ENCODE measurements around the gene LONRF3. TPM values are rescaled to one million over a fixed set of nuclear protein-coding genes. Genes with fewer than 3 reads are reported as not detected.
"Not testable (repeated sequence)": the region's sequence is repeated elsewhere in the genome, so short reads cannot be mapped to it uniquely, and the experiment has no call there.

LONRF3 gene
- total and polyA plus RNA-seq, 2 donors (not counting 1 experiment from before 2014, with no cell fraction given), result 0.07 to 1.2 TPM

GRCh38 chrX:119027960-119028732 is 53.7 kb downstream of the LONRF3 start:
- H3K4me1 Mint-ChIP-seq; ATAC-seq (ENCODE audit: low read depth); H3K79me2 ChIP-seq (ENCODE audit: control insufficient read depth, insufficient read depth, low read length); DNase-seq; H3K4me3 Mint-ChIP-seq; H3K9ac ChIP-seq (ENCODE audit: low read length); H3K9me3 Mint-ChIP-seq (ENCODE audit: insufficient read depth); H3K36me3 ChIP-seq (replicated peaks in 1 of 2; ENCODE audit: control extremely low read depth in 1 of 2, control insufficient read depth in 1 of 2, extremely low read depth in 1 of 2, insufficient read depth in 2 of 2, low read length in 1 of 2); intact Hi-C loops (cut with micrococcal nuclease); H3K27me3 Mint-ChIP-seq; H3K4me2 ChIP-seq (replicated peaks; ENCODE audit: low read depth, low read length, poor library complexity, severe bottlenecking); H3K4me3 ChIP-seq (ENCODE audit: control extremely low read depth in 1 of 5, extremely low read depth in 1 of 5, insufficient read depth in 1 of 5, low read depth in 2 of 5, low read length in 4 of 5); H3K27me3 ChIP-seq (replicated peaks in 1 of 4; ENCODE audit: control extremely low read depth in 1 of 4, control insufficient read depth in 3 of 4, insufficient read depth in 4 of 4, low read length in 3 of 4); H3K27ac ChIP-seq (ENCODE audit: low read length in 2 of 2); H2AFZ ChIP-seq (ENCODE audit: insufficient read depth, low read depth, low read length, poor library complexity, severe bottlenecking); H3K4me1 ChIP-seq (ENCODE audit: control insufficient read depth in 2 of 2, insufficient read depth in 2 of 2, low read length in 2 of 2); POLR2A ChIA-PET; H3K27ac Mint-ChIP-seq; H4K20me1 ChIP-seq (ENCODE audit: control insufficient read depth, insufficient read depth, low read length, poor library complexity, severe bottlenecking); H3K9me3 ChIP-seq (ENCODE audit: control extremely low read depth in 1 of 3, control insufficient read depth in 2 of 3, insufficient read depth in 1 of 3, low read length in 2 of 3): not testable (repeated sequence)
- 94% methylated on average over 17 of the region's 28 CpGs for WGBS (ENCODE audit: insufficient coverage)
- CTCF ChIA-PET, result interaction anchor here (2.1 kb wide), 1 partner anchor 23 kb away, joined by 7 read pairs; no protein-coding TSS in a partner anchor

- DNase-seq (no peak), ATAC-seq (ENCODE audit: low read depth) (no peak)
- no peak overlapping the region for H3K4me2 ChIP-seq (replicated peaks; ENCODE audit: low read depth, low read length, poor library complexity, severe bottlenecking)
- no peaks in the 10 kb centered on the region for H3K27me3 ChIP-seq (replicated peaks in 1 of 4; ENCODE audit: control extremely low read depth in 1 of 4, control insufficient read depth in 3 of 4, insufficient read depth in 4 of 4, low read length in 3 of 4)
- H3K4me1 Mint-ChIP-seq, result no peaks in the 10 kb centered on the region
- no peaks in the 10 kb centered on the region for H4K20me1 ChIP-seq (ENCODE audit: control insufficient read depth, insufficient read depth, low read length, poor library complexity, severe bottlenecking)
- H2AFZ ChIP-seq (ENCODE audit: insufficient read depth, low read depth, low read length, poor library complexity, severe bottlenecking), result no peak overlapping the region
- H3K4me3 ChIP-seq (ENCODE audit: control extremely low read depth in 1 of 5, extremely low read depth in 1 of 5, insufficient read depth in 1 of 5, low read depth in 2 of 5, low read length in 4 of 5), result no peak overlapping the region
- H3K4me3 Mint-ChIP-seq, result no peak overlapping the region
- WGBS (ENCODE audit: insufficient coverage), result no CpG with 5 or more reads among the region's 1 CpG
- no peaks in the 10 kb centered on the region for H3K4me1 ChIP-seq (ENCODE audit: control insufficient read depth in 2 of 2, insufficient read depth in 2 of 2, low read length in 2 of 2)
- H3K27ac Mint-ChIP-seq, result no peak overlapping the region
- no peaks in the 10 kb centered on the region for H3K9me3 Mint-ChIP-seq (ENCODE audit: insufficient read depth)
- H3K79me2 ChIP-seq (ENCODE audit: control insufficient read depth, insufficient read depth, low read length), result no peaks in the 10 kb centered on the region
- H3K9ac ChIP-seq (ENCODE audit: low read length), result no peak overlapping the region
- ChIA-PET POLR2A (no interaction called here), CTCF (interaction anchor here (2.1 kb wide), 1 partner anchor 24 kb away, joined by 7 read pairs; no protein-coding TSS in a partner anchor)
- H3K36me3 ChIP-seq (replicated peaks in 1 of 2; ENCODE audit: control extremely low read depth in 1 of 2, control insufficient read depth in 1 of 2, extremely low read depth in 1 of 2, insufficient read depth in 2 of 2, low read length in 1 of 2), result no peaks in the 10 kb centered on the region
- H3K27ac ChIP-seq (ENCODE audit: low read length in 2 of 2), result no peak overlapping the region
- TF ChIP-seq CTCF (IDR thresholded peaks at IDR 0.05), result no peak
- TF ChIP-seq EZH2 (IDR thresholded peaks at IDR 0.05; ENCODE audit: borderline replicate concordance, insufficient read depth, low read depth, low read length, poor library complexity, severe bottlenecking), result no peak
- peaks cover 7% of the 10 kb centered on the region for H3K27me3 Mint-ChIP-seq
- peaks cover 0 to 5% (median 0%) of the 10 kb centered on the region in 3 donors for H3K9me3 ChIP-seq (ENCODE audit: control extremely low read depth in 1 of 3, control insufficient read depth in 2 of 3, insufficient read depth in 1 of 3, low read length in 2 of 3)
- intact Hi-C loops (cut with micrococcal nuclease), result no loop called here
Observed at GRCh38 chrX:119028733-119029330, 54.4 kb downstream of the LONRF3 start.

- H3K27me3 Mint-ChIP-seq; H3K9me3 Mint-ChIP-seq (ENCODE audit: insufficient read depth); H3K79me2 ChIP-seq (ENCODE audit: control insufficient read depth, insufficient read depth, low read length); CTCF ChIA-PET; H3K9ac ChIP-seq (ENCODE audit: low read length); DNase-seq; H3K27ac ChIP-seq (ENCODE audit: low read length in 2 of 2); POLR2A ChIA-PET; H3K4me3 Mint-ChIP-seq; ATAC-seq (ENCODE audit: low read depth); H2AFZ ChIP-seq (ENCODE audit: insufficient read depth, low read depth, low read length, poor library complexity, severe bottlenecking); H3K4me1 ChIP-seq (ENCODE audit: control insufficient read depth in 2 of 2, insufficient read depth in 2 of 2, low read length in 2 of 2); H3K4me1 Mint-ChIP-seq; H3K4me3 ChIP-seq (ENCODE audit: control extremely low read depth in 1 of 5, extremely low read depth in 1 of 5, insufficient read depth in 1 of 5, low read depth in 2 of 5, low read length in 4 of 5); H4K20me1 ChIP-seq (ENCODE audit: control insufficient read depth, insufficient read depth, low read length, poor library complexity, severe bottlenecking); intact Hi-C loops (cut with micrococcal nuclease); H3K36me3 ChIP-seq (replicated peaks in 1 of 2; ENCODE audit: control extremely low read depth in 1 of 2, control insufficient read depth in 1 of 2, extremely low read depth in 1 of 2, insufficient read depth in 2 of 2, low read length in 1 of 2); H3K27ac Mint-ChIP-seq; H3K4me2 ChIP-seq (replicated peaks; ENCODE audit: low read depth, low read length, poor library complexity, severe bottlenecking); H3K27me3 ChIP-seq (replicated peaks in 1 of 4; ENCODE audit: control extremely low read depth in 1 of 4, control insufficient read depth in 3 of 4, insufficient read depth in 4 of 4, low read length in 3 of 4): not testable (repeated sequence)
- 93% methylated on average over 2 of the region's 10 CpGs for WGBS (ENCODE audit: insufficient coverage)
- peaks cover 0 to 11% (median 0%) of the 10 kb centered on the region in 3 donors for H3K9me3 ChIP-seq (ENCODE audit: control extremely low read depth in 1 of 3, control insufficient read depth in 2 of 3, insufficient read depth in 1 of 3, low read length in 2 of 3)
Observed at GRCh38 chrX:119029656-119030055, 55.2 kb downstream of the LONRF3 start.
